HAP-1 (cell line): ENCODE results near the gene ZNF277.
"Not testable (repeated sequence)": the region's sequence is repeated elsewhere in the genome, so short reads cannot be mapped to it uniquely, and the experiment has no call there.

Source experiments
- DNase-seq, 2 experiments: peaks; one replicate each; pipeline ENCODE4 v3.0.0-alpha.2; 2016 to 2020; ENCODE audit warnings: low spot score in 2 of 2
- H3K27me3 ChIP-seq: fragments of 250-450 bp; sonication (Bioruptor Pico); 2 replicates; pipeline ENCODE4 v1.5.1; 2020; ENCODE audit warnings: low read depth, mild to moderate bottlenecking, moderate library complexity
- H3K36me3 ChIP-seq: fragments of 250-450 bp; sonication (Bioruptor Pico); replicated peaks from 2 replicates; pipeline ENCODE4 v1.5.1; 2020; ENCODE audit warnings: mild to moderate bottlenecking
- H3K4me1 ChIP-seq: fragments of 250-450 bp; sonication (Bioruptor Pico); 2 replicates; pipeline ENCODE4 v1.5.1; 2020; ENCODE audit warnings: mild to moderate bottlenecking
- H3K4me3 ChIP-seq: fragments of 250-450 bp; sonication (Bioruptor Pico); 2 replicates; pipeline ENCODE4 v1.5.1; 2020; ENCODE audit warnings: mild to moderate bottlenecking, moderate library complexity
- H3K9me3 ChIP-seq: fragments of 250-450 bp; sonication (Bioruptor Pico); 2 replicates; pipeline ENCODE4 v1.5.1; 2020; ENCODE audit warnings: mild to moderate bottlenecking, moderate library complexity
- in situ Hi-C: fragments of 300-500 bp; cut with MboI; formaldehyde crosslinking; loops from 3 replicates; pipeline ENCODE4 v1.14.3; 2020; ENCODE audit warnings: low sequenced_read_pairs, inconsistent platforms, mixed read lengths

Gene ZNF277

GRCh38 chr7:112306903-112307302, 100.4 kb downstream of the ZNF277 start:
- in situ Hi-C loops: no loop called here
- no peaks in the 10 kb centered on the region; the same call in 1 of the 2 replicates for H3K9me3 ChIP-seq
- no peaks in the 10 kb centered on the region for H3K36me3 ChIP-seq

GRCh38 chr7:112307506-112307905, 101.0 kb downstream of the ZNF277 start:
- in situ Hi-C loops: no loop called here
- Histone ChIP-seq H3K4me3 (no peak overlapping the region), H3K4me1 (no peaks in the 10 kb centered on the region), H3K27me3 (no peaks in the 10 kb centered on the region), H3K9me3 (no peaks in the 10 kb centered on the region; the same call in 1 of the 2 replicates), H3K36me3 (no peaks in the 10 kb centered on the region)
- DNase-seq: no peak

More at GRCh38 chr7:112306903-112307302, 100.4 kb downstream of the ZNF277 start:
- Histone ChIP-seq H3K27me3 (no peaks in the 10 kb centered on the region), H3K4me3 (no peak overlapping the region), H3K4me1 (no peaks in the 10 kb centered on the region)
- no peak for DNase-seq

- Histone ChIP-seq H3K27me3 (no peaks in the 10 kb centered on the region), H3K4me3 (no peak overlapping the region), H3K4me1 (no peaks in the 10 kb centered on the region), H3K9me3 (no peaks in the 10 kb centered on the region; the same call in 1 of the 2 replicates), H3K36me3 (no peaks in the 10 kb centered on the region)
- DNase-seq: no peak
- in situ Hi-C loops: no loop called here
These were observed 102.5 kb downstream of the ZNF277 start for GRCh38 chr7:112308974-112309373.

DNA sequence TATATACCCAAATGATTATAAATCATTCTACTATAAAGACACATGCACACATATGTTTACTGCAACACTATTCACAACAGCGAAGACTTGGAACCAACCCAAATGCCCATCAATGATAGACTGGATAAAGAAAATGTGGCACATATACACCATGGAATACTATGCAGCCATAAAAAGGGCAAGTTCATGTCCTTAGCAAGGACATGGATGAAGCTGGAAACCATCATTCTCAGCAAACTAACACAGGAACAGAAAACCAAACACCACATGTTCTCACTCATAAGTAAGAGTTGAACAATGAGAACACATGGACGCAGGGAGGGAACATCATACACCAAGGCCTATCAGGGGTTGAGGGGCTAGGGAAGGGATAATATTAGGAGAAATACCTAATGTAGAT, 110.3 kb downstream of the ZNF277 start:
- in situ Hi-C loops, H3K4me1 ChIP-seq: not testable (repeated sequence)

GRCh38 chr7:112322070-112322469, 115.6 kb downstream of the ZNF277 start:
- no peaks in the 10 kb centered on the region for H3K4me1 ChIP-seq
- H3K9me3 ChIP-seq: 0 out of 2 replicates have a peak, but pooled peaks cover 2% of the 10 kb centered on the region
- H3K36me3 ChIP-seq: no peaks in the 10 kb centered on the region
- DNase-seq: no peak
- in situ Hi-C loops: no loop called here
- no peaks in the 10 kb centered on the region for H3K27me3 ChIP-seq
- no peak overlapping the region for H3K4me3 ChIP-seq

More for the DNA sequence above, 110.3 kb downstream of the ZNF277 start:
- not testable (repeated sequence) for H3K4me3 ChIP-seq, H3K9me3 ChIP-seq, H3K36me3 ChIP-seq, H3K27me3 ChIP-seq, DNase-seq

DNA sequence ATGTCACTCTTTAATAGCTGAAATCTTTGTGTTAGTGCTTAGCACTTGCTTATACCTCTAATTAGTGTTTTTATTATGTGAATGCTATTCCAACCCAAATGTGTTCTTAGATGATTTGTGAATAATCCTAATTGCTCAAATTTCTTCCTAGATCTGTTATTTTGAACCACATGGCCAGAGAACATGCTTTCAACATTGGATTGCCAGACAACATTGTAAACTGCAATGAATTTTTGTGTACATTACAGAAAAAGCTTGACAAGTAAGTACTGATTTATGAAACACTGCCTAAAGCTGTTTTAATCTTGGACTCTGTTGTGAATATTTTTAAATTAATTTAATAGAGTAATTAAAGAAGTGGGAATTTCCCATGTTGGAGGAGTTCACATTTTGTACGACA, 121.1 kb downstream of the ZNF277 start:
- Histone ChIP-seq H3K36me3 (peaks cover 3% of the 10 kb centered on the region; the same call in 1 of the 2 replicates), H3K9me3 (0 out of 2 replicates have a peak, but pooled peaks cover 2% of the 10 kb centered on the region), H3K4me1 (no peaks in the 10 kb centered on the region), H3K27me3 (no peaks in the 10 kb centered on the region), H3K4me3 (no peak overlapping the region)
- no peak for DNase-seq
- in situ Hi-C loops: no loop called here

DNA sequence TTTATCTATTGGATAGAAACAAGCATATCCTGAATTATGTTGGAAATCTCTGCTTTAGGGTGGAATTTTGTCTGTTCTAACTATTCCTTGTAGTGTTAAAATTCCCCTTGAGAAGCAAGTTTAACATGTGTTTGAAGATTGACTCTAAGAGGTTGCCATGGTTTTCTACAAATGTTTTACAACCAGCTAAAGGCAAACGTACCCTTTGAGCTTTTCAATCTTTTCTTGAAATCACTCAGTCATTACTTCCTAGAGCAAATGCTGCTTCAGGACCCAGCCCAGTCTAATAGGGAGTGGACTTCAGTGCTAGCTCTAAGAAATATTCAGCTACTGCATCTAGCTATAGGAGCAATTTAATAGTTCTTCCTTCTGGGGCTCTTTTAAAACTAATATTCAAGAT, 125.0 kb downstream of the ZNF277 start:
- H3K36me3 ChIP-seq: peaks cover 3% of the 10 kb centered on the region; the same call in 1 of the 2 replicates
- in situ Hi-C loops: no loop called here
- DNase-seq: no peak
- H3K4me3 ChIP-seq: no peak overlapping the region
- no peaks in the 10 kb centered on the region for H3K9me3 ChIP-seq
- no peaks in the 10 kb centered on the region for H3K27me3 ChIP-seq
- no peaks in the 10 kb centered on the region for H3K4me1 ChIP-seq

DNA sequence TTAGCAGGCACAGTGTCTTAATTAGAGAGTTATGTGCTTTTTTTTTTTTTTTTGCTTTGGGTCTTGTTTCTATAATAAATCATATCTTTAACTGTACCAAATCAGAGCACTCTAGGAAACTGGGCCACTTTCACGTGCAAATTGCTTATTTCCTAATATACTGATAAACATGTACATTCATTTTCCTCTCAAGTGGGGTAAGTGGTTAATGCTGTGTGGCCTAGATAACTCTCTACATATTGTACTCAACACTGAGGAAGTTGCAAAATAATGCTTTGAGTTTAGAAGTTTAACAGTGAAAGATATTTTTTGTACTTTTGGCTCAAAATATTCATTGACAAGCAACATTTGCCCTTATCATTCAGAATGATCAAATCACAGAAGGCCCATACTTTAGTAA, 127.9 kb downstream of the ZNF277 start:
- peaks cover 3% of the 10 kb centered on the region; the same call in 1 of the 2 replicates for H3K36me3 ChIP-seq
- no peak overlapping the region for H3K4me3 ChIP-seq
- no peak for DNase-seq
- H3K9me3 ChIP-seq: no peaks in the 10 kb centered on the region
- in situ Hi-C loops: no loop called here
- H3K27me3 ChIP-seq: no peaks in the 10 kb centered on the region
- H3K4me1 ChIP-seq: no peaks in the 10 kb centered on the region

- H3K4me3 ChIP-seq: no peak overlapping the region
- H3K9me3 ChIP-seq: no peaks in the 10 kb centered on the region
- H3K36me3 ChIP-seq: 0 out of 2 replicates have a peak, but pooled peaks cover under 1% of the 10 kb centered on the region
- no peak for DNase-seq
- no peaks in the 10 kb centered on the region for H3K4me1 ChIP-seq
- in situ Hi-C loops: no loop called here
- no peaks in the 10 kb centered on the region for H3K27me3 ChIP-seq
These were observed 129.8 kb downstream of the ZNF277 start for GRCh38 chr7:112336261-112336660.

- Histone ChIP-seq H3K9me3 (no peaks in the 10 kb centered on the region), H3K27me3 (no peaks in the 10 kb centered on the region), H3K4me1 (no peaks in the 10 kb centered on the region), H3K4me3 (no peak overlapping the region), H3K36me3 (peaks cover 8% of the 10 kb centered on the region; the same call in 1 of the 2 replicates)
- DNase-seq: no peak
- in situ Hi-C loops: no loop called here
These were observed 130.6 kb downstream of the ZNF277 start for GRCh38 chr7:112336936-112337576.

DNA sequence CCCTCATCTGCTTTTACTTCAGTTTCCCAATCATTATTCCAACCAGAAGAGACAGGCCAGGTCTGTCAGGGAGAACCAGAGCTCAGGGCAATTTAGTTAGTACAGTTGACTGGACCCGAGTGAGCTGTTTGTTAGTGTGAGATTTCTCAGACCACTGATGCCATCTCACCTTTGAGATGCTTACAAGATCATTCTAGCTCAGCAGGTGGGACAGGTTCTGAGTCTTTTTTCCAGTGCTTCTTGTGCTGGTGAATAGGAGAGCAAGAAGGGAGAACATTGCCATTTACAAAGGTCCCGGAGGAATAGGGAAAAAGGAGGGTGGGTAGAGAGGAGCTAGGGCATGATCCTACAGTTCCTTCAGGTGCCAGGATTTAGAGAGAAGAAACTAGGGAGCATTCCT, 131.4 kb downstream of the ZNF277 start:
- Histone ChIP-seq H3K36me3 (peaks cover 8% of the 10 kb centered on the region; the same call in 1 of the 2 replicates), H3K9me3 (no peaks in the 10 kb centered on the region), H3K27me3 (no peaks in the 10 kb centered on the region), H3K4me1 (no peaks in the 10 kb centered on the region), H3K4me3 (no peak overlapping the region)
- in situ Hi-C loops: no loop called here
- no peak for DNase-seq

DNA sequence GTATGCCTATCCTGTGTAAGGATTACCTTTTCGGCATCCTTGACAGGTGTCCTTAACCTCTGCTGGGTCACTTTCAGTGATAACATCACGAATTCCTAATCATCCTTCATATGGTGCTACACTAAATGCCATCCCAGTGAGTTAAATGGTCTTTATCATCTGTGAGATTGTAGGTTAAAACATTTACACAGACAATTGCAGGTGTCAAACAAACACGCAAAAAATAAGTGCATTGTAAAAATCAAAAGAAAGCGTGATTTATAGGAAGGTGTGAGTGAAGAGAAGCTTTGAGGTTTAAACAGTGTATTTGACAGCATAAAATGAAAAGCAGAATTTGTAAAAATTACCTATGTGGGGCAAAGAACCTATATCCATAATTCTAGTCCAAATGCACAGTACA, 132.3 kb downstream of the ZNF277 start:
- H3K9me3 ChIP-seq: no peaks in the 10 kb centered on the region
- in situ Hi-C loops: no loop called here
- no peak overlapping the region for H3K4me3 ChIP-seq
- H3K4me1 ChIP-seq: no peaks in the 10 kb centered on the region
- no peaks in the 10 kb centered on the region for H3K27me3 ChIP-seq
- peaks cover 8% of the 10 kb centered on the region; the same call in 1 of the 2 replicates for H3K36me3 ChIP-seq
- no peak for DNase-seq

DNA sequence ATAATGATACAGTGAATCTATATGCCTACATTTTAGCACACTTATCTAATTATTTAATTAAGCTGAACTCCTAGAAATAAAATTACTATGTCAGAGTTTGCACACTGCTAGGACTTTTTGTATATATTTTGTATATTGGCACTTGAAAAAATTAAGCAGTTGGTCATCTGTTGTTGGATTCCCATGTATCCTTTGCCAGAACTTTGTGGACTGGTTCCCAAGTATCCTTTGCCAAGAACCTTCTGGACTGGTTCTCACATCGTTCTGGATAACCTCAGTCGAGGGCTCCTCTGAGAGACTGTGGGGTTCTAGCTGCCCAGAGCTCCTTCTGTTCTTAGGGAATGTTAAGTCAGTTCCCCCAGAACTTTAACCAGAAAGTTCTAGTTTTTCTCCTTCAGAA, 135.0 kb downstream of the ZNF277 start:
- in situ Hi-C loops: no loop called here
- H3K4me3 ChIP-seq: no peak overlapping the region
- DNase-seq: no peak
- H3K27me3 ChIP-seq: no peaks in the 10 kb centered on the region
- no peaks in the 10 kb centered on the region for H3K4me1 ChIP-seq
- no peaks in the 10 kb centered on the region for H3K9me3 ChIP-seq
- H3K36me3 ChIP-seq: peaks cover 8% of the 10 kb centered on the region; the same call in 1 of the 2 replicates

DNA sequence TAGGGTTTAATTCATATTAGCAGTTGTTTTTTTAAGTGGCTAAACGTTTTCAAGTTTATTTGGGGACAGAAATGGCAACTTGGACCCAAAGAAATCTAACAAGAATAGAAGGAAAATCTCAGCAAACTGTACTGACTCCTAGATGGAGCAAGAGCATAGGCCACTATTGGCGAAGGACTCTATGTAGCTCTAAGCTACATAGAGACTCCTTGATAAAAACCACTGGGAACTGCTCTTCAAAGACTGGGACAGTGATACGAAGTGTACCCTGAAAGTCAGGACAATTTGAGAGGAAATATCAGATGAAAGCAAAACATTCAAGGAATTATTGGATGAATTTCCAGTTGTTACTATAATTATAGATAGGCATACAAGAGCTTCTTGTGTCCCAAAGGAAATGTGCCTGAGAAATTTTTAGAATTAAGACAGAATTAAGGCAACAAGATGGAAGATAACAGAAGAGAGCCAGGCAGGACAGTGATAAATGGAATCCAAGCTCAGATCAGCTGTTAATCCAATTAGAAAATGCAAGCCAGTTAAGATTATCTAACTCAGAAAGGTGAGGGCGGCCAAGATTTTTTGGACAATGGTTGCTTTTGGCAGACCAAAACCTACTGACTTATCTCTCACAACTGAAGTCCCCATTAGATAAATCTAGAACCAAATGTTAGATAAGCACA, 140.0 kb downstream of the ZNF277 start:
- Histone ChIP-seq H3K27me3 (no peaks in the 10 kb centered on the region), H3K9me3 (no peaks in the 10 kb centered on the region), H3K4me3 (no peak overlapping the region), H3K36me3 (peaks cover 5% of the 10 kb centered on the region; the same call in 1 of the 2 replicates), H3K4me1 (peaks cover 3% of the 10 kb centered on the region; the same call in 1 of the 2 replicates)
- DNase-seq: no peak
- in situ Hi-C loops: no loop called here
